HepG2 (cell line): Measurements from ENCODE around the gene CASKIN1. TPM values are rescaled to one million over a fixed set of nuclear protein-coding genes. Genes with fewer than 3 reads are reported as not detected.

ENCODE experiments used
- ATAD3A ChIP-seq: sonication (generic); formaldehyde crosslinking; IDR thresholded peaks from 2 replicates; pipeline ENCODE4 v1.4.0; 2020; ENCODE audit warnings: missing genetic modification reagents
- BHLHE40 ChIP-seq: IDR thresholded peaks from 2 replicates; pipeline ENCODE4 v1.6.1; 2011; ENCODE audit warnings: low read length, improper control_type of control experiment
- ISL2 ChIP-seq: sonication (generic); formaldehyde crosslinking; IDR thresholded peaks from 2 replicates; pipeline ENCODE4 v1.5.0; 2020; ENCODE audit warnings: missing genetic modification reagents
- KLF13 ChIP-seq: sonication (generic); formaldehyde crosslinking; IDR thresholded peaks from 2 replicates; pipeline ENCODE4 v1.4.0; 2020; ENCODE audit warnings: mild to moderate bottlenecking, missing genetic modification reagents
- NR2C2 ChIP-seq: sonication (generic); formaldehyde crosslinking; IDR thresholded peaks from 2 replicates; pipeline ENCODE4 v1.4.0; 2020; ENCODE audit warnings: missing genetic modification reagents, mild to moderate bottlenecking, moderate library complexity, borderline replicate concordance
- TBL1XR1 ChIP-seq: fragments of 150-350 bp; IDR thresholded peaks from 2 replicates; pipeline ENCODE4 v1.6.1; 2014; ENCODE audit warnings: borderline replicate concordance, low read length; ENCODE audit not compliant: partially characterized antibody
- ZNF44 ChIP-seq: sonication (generic); formaldehyde crosslinking; IDR thresholded peaks from 2 replicates; pipeline ENCODE4 v1.5.1; 2020; ENCODE audit warnings: mild to moderate bottlenecking, missing genetic modification reagents
- polyA plus RNA-seq, 8 experiments: library from polyadenylated mRNA; depleted of rRNA in 3 of 8; stranded (reverse) in 7 of 8; unstranded in 1 of 8; fragments of >200 nt; fragmentation: Illumina TruSeq in 4 of 8; extraction: Trizol in 4 of 8; gene quantifications; 2 replicates each; pipeline versions ENCODE4 v1.2.1 to v1.2.3, GENCODE V29; 2011 to 2016; ENCODE audit warnings: low read depth in 4 of 8, missing spikeins in 1 of 8, mixed read lengths in 1 of 8; ENCODE audit not compliant: insufficient read depth in 1 of 8
- total RNA-seq, 5 experiments: library from RNA; depleted of rRNA; stranded (reverse); fragments of >200 nt; fragmentation: Illumina TruSeq; extraction: Trizol; gene quantifications; 2 replicates each; pipeline ENCODE4 v1.2.3, GENCODE V29; 2016; ENCODE audit warnings: low read depth in 1 of 5
- TF ChIP-seq, protein P1 (sequence below), 2 experiments: sonication (generic) in 1 of 2; formaldehyde crosslinking in 1 of 2; IDR thresholded peaks; 2 replicates each; pipeline versions ENCODE4 v1.6.1 to v1.9.0; 2014 to 2022; ENCODE audit warnings: antibody characterized with exemption in 1 of 2, borderline replicate concordance in 1 of 2, inconsistent platforms in 1 of 2, low read depth in 1 of 2, missing genetic modification reagents in 1 of 2
- TF ChIP-seq, protein P2 (sequence below): sonication (generic); formaldehyde crosslinking; IDR thresholded peaks from 2 replicates; pipeline ENCODE4 v1.5.0; 2020; ENCODE audit warnings: mild to moderate bottlenecking, low read depth, missing genetic modification reagents, borderline replicate concordance
- TF ChIP-seq, protein P3 (sequence below), 2 experiments: fragments of 450-650 bp in 1 of 2; sonication (generic) in 1 of 2; formaldehyde crosslinking; IDR thresholded peaks; 2 replicates each; pipeline versions ENCODE4 v1.5.0 to v1.8.0; 2020 to 2022; ENCODE audit warnings: mild to moderate bottlenecking in 1 of 2, missing genetic modification reagents in 1 of 2
- TF ChIP-seq, protein P4 (sequence below), 2 experiments: IDR thresholded peaks; 2 replicates each; pipeline ENCODE4 v1.6.1; 2011 to 2012; ENCODE audit warnings: low read length in 2 of 2, borderline replicate concordance in 1 of 2, low read depth in 1 of 2, mild to moderate bottlenecking in 1 of 2, moderate library complexity in 1 of 2
- TF ChIP-seq, protein P5 (sequence below): sonication (generic); formaldehyde crosslinking; IDR thresholded peaks from 2 replicates; pipeline ENCODE4 v1.4.0; 2020; ENCODE audit warnings: low read depth, mild to moderate bottlenecking, missing genetic modification reagents

Gene CASKIN1
- total and polyA plus RNA-seq, 2 of the 13 experiments (the other 11 are each of a cell fraction or from before 2014, with no cell fraction given): 1.2 to 2.2 TPM

DNA sequence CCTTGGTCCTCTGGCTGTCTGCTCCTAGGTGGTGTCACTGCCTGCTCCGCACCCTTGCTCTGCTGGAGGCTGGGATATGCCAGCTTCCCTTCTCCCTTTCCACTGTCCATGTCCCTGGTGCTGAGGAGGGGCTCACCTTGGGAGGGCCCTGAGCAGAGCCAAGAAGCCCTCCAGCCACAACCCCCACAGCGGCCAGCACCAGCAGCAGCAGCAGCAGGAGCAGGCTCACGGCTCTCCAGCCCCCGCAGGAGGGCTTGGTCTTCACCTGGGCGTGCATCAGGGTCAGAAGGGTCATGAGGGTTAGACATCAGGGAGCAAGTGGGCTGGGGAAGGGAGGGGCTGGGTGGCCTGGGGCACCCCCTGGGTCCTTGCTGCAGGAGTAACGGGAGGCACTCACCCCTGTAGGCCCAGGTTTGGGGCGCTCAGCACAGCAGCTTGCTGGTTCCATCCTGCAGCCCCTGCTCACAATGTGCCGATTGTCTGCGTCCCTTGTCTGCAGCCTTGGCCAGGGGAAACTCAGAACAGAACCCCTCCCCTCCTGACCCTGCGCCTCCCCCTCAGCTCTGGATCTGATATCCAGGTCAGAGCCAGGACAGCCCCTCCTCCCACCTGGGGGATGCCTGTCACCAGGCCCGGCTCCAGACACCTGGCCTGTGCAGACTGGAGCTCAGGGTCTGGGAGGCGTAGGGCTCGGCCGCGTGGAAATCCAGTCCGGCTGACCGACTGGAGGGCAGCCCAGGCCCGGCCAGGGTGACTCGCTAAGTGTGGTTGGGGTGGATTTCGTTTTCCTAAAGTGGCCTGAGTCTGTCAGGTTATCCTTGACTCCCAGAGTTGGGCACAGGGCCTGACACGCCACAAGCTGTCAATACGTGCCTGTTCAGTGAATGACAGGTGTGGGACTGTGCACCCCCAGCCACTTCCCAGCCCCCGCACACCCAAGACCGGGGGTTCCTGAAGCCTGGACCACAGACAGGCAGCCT lies 14.3 kb upstream of the CASKIN1 start, which contains the start of gene BRICD5 (continued):
- TF ChIP-seq, protein P1, sequence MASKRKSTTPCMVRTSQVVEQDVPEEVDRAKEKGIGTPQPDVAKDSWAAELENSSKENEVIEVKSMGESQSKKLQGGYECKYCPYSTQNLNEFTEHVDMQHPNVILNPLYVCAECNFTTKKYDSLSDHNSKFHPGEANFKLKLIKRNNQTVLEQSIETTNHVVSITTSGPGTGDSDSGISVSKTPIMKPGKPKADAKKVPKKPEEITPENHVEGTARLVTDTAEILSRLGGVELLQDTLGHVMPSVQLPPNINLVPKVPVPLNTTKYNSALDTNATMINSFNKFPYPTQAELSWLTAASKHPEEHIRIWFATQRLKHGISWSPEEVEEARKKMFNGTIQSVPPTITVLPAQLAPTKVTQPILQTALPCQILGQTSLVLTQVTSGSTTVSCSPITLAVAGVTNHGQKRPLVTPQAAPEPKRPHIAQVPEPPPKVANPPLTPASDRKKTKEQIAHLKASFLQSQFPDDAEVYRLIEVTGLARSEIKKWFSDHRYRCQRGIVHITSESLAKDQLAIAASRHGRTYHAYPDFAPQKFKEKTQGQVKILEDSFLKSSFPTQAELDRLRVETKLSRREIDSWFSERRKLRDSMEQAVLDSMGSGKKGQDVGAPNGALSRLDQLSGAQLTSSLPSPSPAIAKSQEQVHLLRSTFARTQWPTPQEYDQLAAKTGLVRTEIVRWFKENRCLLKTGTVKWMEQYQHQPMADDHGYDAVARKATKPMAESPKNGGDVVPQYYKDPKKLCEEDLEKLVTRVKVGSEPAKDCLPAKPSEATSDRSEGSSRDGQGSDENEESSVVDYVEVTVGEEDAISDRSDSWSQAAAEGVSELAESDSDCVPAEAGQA (IDR thresholded peaks at IDR 0.05; ENCODE audit: low read depth): no peak
- TF ChIP-seq, protein P1 (CRISPR knock-in tag; IDR thresholded peaks at IDR 0.05; ENCODE audit: borderline replicate concordance): no peak
- TF ChIP-seq, protein P2, sequence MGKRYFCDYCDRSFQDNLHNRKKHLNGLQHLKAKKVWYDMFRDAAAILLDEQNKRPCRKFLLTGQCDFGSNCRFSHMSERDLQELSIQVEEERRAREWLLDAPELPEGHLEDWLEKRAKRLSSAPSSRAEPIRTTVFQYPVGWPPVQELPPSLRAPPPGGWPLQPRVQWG (CRISPR knock-in tag): no peak
- TF ChIP-seq NR2C2 (CRISPR knock-in tag) (peak; percentile 58), ZNF44 (CRISPR knock-in tag) (no peak), KLF13 (CRISPR knock-in tag) (0 out of 2 replicates have a peak, but pooled peaks have one; percentile 49), ATAD3A (CRISPR knock-in tag) (no peak), BHLHE40 (no peak), TBL1XR1 (no peak), ISL2 (CRISPR knock-in tag) (no peak)
- TF ChIP-seq, protein P3, sequence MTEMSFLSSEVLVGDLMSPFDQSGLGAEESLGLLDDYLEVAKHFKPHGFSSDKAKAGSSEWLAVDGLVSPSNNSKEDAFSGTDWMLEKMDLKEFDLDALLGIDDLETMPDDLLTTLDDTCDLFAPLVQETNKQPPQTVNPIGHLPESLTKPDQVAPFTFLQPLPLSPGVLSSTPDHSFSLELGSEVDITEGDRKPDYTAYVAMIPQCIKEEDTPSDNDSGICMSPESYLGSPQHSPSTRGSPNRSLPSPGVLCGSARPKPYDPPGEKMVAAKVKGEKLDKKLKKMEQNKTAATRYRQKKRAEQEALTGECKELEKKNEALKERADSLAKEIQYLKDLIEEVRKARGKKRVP (CRISPR knock-in tag; IDR thresholded peaks at IDR 0.05): no peak
- TF ChIP-seq, protein P4, sequence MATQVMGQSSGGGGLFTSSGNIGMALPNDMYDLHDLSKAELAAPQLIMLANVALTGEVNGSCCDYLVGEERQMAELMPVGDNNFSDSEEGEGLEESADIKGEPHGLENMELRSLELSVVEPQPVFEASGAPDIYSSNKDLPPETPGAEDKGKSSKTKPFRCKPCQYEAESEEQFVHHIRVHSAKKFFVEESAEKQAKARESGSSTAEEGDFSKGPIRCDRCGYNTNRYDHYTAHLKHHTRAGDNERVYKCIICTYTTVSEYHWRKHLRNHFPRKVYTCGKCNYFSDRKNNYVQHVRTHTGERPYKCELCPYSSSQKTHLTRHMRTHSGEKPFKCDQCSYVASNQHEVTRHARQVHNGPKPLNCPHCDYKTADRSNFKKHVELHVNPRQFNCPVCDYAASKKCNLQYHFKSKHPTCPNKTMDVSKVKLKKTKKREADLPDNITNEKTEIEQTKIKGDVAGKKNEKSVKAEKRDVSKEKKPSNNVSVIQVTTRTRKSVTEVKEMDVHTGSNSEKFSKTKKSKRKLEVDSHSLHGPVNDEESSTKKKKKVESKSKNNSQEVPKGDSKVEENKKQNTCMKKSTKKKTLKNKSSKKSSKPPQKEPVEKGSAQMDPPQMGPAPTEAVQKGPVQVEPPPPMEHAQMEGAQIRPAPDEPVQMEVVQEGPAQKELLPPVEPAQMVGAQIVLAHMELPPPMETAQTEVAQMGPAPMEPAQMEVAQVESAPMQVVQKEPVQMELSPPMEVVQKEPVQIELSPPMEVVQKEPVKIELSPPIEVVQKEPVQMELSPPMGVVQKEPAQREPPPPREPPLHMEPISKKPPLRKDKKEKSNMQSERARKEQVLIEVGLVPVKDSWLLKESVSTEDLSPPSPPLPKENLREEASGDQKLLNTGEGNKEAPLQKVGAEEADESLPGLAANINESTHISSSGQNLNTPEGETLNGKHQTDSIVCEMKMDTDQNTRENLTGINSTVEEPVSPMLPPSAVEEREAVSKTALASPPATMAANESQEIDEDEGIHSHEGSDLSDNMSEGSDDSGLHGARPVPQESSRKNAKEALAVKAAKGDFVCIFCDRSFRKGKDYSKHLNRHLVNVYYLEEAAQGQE (IDR thresholded peaks at IDR 0.05; ENCODE audit: borderline replicate concordance in 1 of 2, low read depth in 1 of 2, low read length in 2 of 2): no peak
- TF ChIP-seq, protein P5, sequence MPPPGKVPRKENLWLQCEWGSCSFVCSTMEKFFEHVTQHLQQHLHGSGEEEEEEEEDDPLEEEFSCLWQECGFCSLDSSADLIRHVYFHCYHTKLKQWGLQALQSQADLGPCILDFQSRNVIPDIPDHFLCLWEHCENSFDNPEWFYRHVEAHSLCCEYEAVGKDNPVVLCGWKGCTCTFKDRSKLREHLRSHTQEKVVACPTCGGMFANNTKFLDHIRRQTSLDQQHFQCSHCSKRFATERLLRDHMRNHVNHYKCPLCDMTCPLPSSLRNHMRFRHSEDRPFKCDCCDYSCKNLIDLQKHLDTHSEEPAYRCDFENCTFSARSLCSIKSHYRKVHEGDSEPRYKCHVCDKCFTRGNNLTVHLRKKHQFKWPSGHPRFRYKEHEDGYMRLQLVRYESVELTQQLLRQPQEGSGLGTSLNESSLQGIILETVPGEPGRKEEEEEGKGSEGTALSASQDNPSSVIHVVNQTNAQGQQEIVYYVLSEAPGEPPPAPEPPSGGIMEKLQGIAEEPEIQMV: no peak
